Cardiac muscle cell (in vitro differentiated cells and primary cell): ENCODE results near the gene ST13. TPM values are rescaled to one million over a fixed set of nuclear protein-coding genes. Genes with fewer than 3 reads are reported as not detected.

ENCODE experiments used
- DNase-seq, 2 donors: peaks; one replicate each; pipeline versions ENCODE4 v3.0.0 to v3.0.0-alpha.2; 2010 to 2017; ENCODE audit warnings: low read depth in 1 of 2, low spot score in 1 of 2
- H3K27ac ChIP-seq: fragments of 200-600 bp; sonication (generic); 2 replicates; pipeline ENCODE4 v1.5.1; 2016
- H3K27me3 ChIP-seq: fragments of 200-600 bp; sonication (generic); 2 replicates; pipeline ENCODE4 v1.6.0; 2016; ENCODE audit warnings: control low read depth
- H3K36me3 ChIP-seq: fragments of 200-600 bp; sonication (generic); 2 replicates; pipeline ENCODE4 v1.5.1; 2016; ENCODE audit warnings: control low read depth
- H3K4me1 ChIP-seq: fragments of 200-600 bp; sonication (generic); 2 replicates; pipeline ENCODE4 v1.8.1; 2017; ENCODE audit warnings: low read depth, mild to moderate bottlenecking, mixed run types
- H3K4me3 ChIP-seq: fragments of 200-600 bp; sonication (generic); 2 replicates; pipeline ENCODE4 v1.5.1; 2016; ENCODE audit warnings: mild to moderate bottlenecking
- H3K9me3 ChIP-seq: fragments of 200-600 bp; sonication (generic); 2 replicates; pipeline ENCODE4 v1.5.1; 2017; ENCODE audit warnings: low read depth, mild to moderate bottlenecking, control low read depth
- CTCF ChIP-seq: IDR thresholded peaks from 2 replicates; pipeline ENCODE4 v1.5.1; 2012; ENCODE audit warnings: low read depth, mild to moderate bottlenecking, low read length
- polyA plus RNA-seq: library from polyadenylated mRNA; unstranded; fragments of >200 nt; fragmentation: Nextera tagmentation; extraction: Ambion mirVana; gene quantifications from 2 replicates; pipeline ENCODE4 v1.2.1, GENCODE V29; 2016
- total RNA-seq: library from RNA; depleted of rRNA; stranded (reverse); fragments of >200 nt; gene quantifications from 2 replicates; pipeline ENCODE4 v1.2.3, GENCODE V29; 2016

Gene ST13
- total and polyA plus RNA-seq, 2 experiments from 2014 or later = 216 to 301 TPM

- H3K27me3 ChIP-seq = no peaks in the 10 kb centered on the region
- H3K4me1 ChIP-seq = no peaks in the 10 kb centered on the region
- no peak overlapping the region for H3K27ac ChIP-seq
- no peaks in the 10 kb centered on the region for H3K9me3 ChIP-seq
- H3K36me3 ChIP-seq = peaks cover 14% of the 10 kb centered on the region
- no peak for DNase-seq
- TF ChIP-seq CTCF = no peak
- no peak overlapping the region for H3K4me3 ChIP-seq
These were observed 10.7 kb upstream of the ST13 start for GRCh38 chr22:40867109-40867508.

DNA sequence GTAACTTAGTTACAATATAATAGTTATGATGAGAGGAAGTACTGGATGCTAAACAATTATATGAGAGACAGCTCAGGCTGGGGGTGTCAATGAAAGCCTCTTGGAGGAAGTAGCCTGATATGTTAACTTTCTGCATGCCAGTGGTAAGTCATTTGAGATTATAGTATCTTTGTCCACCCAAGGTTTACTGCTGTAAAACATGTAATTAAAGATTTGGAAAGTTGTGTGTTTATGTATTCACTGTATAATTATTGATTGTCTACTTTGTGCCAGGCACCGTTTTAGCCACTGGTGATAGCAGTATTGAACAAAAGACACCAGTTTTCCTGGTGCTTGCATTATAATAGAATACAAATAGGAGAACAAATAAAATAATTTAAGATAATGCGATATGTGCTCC, 6.1 kb upstream of the ST13 start:
- no peak for TF ChIP-seq CTCF
- Histone ChIP-seq H3K4me3 (no peak overlapping the region), H3K36me3 (peaks cover 3% of the 10 kb centered on the region), H3K4me1 (peaks cover 5% of the 10 kb centered on the region), H3K9me3 (no peaks in the 10 kb centered on the region), H3K27ac (no peak overlapping the region), H3K27me3 (no peaks in the 10 kb centered on the region)
- no peak for DNase-seq

DNA sequence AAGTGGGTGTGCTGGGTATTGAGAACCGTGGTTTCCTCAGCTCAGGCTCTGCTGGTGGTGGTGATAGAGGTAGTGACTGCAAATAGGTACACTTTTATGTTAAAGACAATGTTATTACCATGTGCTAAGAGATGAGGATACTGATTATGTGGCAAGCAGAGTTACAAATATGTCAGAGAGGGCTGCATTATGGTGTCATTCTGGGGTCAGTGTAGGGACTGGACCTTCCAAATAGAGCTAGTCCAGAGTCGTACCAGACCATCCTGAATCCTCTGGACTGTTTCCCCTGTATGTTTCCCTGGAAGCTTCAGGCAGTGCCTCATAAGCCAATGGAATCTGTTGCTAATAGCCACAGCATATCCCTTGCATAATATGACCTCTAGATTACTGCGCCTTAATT, 5.6 kb upstream of the ST13 start, which contains the start of gene DNAJB7:
TSS of gene DNAJB7 (minus strand) at position 101 of the 400 bp plus-strand sequence. CDS start 119 bp downstream, outside the sequence.
- no peak for DNase-seq
- Histone ChIP-seq H3K27ac (no peak within 1 kb of the TSS), H3K4me1 (peaks cover 5% of the 10 kb centered on the region), H3K4me3 (no peak within 1 kb of the TSS), H3K36me3 (peaks cover 3% of the 10 kb centered on the region), H3K27me3 (no peaks in the 10 kb centered on the region), H3K9me3 (no peaks in the 10 kb centered on the region)
- no peak for TF ChIP-seq CTCF

GRCh38 chr22:40857309-40857855, 943 bp upstream of the ST13 start:
- DNase-seq = peak in 1 of 2 donors; percentile 21
- Histone ChIP-seq H3K4me3 (peak overlapping the region; percentile 90), H3K36me3 (peaks cover 3% of the 10 kb centered on the region), H3K9me3 (no peaks in the 10 kb centered on the region), H3K27me3 (no peaks in the 10 kb centered on the region), H3K27ac (peak overlapping the region; percentile 99), H3K4me1 (peaks cover 27% of the 10 kb centered on the region)
- TF ChIP-seq CTCF = no peak

DNA sequence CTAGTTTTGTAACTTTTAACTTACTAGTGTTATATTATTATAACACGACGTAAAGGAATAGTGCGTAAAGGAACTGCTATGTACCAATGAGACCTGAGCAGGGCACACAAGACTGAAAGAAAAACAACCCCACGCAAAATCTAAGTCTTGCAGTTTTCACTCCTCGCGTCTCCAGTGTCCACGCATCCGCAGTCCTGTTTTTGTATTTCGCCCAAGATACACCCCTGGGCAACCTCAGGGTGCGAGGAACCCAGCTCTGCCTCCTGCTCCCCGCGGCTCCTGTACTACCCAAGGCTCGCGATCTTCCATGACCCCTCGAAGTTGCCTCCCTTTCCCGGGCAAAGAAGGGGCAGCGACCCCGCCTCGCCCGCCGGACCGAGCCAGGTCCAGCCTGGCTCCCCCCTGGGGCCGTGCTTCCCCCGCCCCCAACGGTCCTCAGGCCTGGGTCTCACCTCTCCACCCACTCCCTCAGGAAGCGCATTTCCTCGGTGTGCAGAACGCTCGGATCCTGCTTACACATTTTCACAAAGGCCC, 393 bp downstream of the ST13 start:
- Histone ChIP-seq H3K9me3 (no peaks in the 10 kb centered on the region), H3K27ac (peak overlapping the region; percentile 99), H3K27me3 (no peaks in the 10 kb centered on the region), H3K36me3 (peaks cover 2% of the 10 kb centered on the region), H3K4me1 (peaks cover 27% of the 10 kb centered on the region), H3K4me3 (peak overlapping the region; percentile 90)
- peak; percentile 43 to 45 for DNase-seq
- no peak for TF ChIP-seq CTCF
